ENCODE results near the gene TRMT1.

Gene TRMT1

DNA sequence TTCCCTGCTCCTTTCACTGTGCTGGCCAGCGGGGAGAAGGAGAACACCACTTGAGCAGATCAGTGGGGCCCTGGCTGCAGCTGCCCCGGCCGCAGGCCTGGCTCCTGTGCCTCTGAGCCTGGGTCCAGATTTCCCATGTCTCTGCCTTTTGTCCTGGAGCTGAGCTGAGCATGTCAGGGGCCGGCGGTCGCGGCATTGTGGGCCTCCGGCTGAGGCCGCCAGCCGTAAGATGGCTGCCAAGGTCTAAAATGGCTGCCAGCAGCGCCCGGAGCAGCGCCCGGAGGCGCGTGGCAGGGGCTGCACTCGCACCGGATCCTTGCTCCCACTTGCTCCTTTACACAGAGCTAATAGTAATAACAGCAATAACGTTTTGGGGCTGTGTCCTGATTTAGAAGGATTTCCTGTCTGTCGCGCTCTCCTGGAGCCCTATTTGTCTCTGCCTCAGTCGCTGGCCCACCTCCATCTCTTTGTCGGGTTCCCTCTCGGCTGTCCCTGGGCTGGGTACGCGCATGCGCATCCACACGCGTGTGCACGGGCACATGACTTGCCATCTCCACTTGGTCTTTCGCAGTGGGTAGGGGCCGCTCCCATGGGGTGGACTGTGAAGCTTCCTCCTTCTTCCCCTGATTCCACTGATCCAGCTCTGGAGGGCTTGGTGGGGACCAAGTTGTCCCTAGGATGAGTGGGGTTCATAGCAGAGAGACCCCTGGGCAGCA, 46.0 kb downstream of the TRMT1 start:
- no peak for DNase-seq (ENCODE audit: low spot score)

GRCh38 chr19:13069415-13070359, 46.9 kb downstream of the TRMT1 start:
- no peak for DNase-seq (ENCODE audit: low spot score)

GRCh38 chr19:13068085-13068846, 48.3 kb downstream of the TRMT1 start:
- no peak for DNase-seq (ENCODE audit: low spot score)

- DNase-seq (ENCODE audit: low spot score) = no peak
Observed at GRCh38 chr19:13066933-13067807, 49.4 kb downstream of the TRMT1 start.

- no peak for DNase-seq (ENCODE audit: low spot score)
Observed at GRCh38 chr19:13066226-13066625, 50.3 kb downstream of the TRMT1 start.

- DNase-seq (ENCODE audit: low spot score) = no peak
Observed at GRCh38 chr19:13064092-13064489, 52.4 kb downstream of the TRMT1 start.

DNA sequence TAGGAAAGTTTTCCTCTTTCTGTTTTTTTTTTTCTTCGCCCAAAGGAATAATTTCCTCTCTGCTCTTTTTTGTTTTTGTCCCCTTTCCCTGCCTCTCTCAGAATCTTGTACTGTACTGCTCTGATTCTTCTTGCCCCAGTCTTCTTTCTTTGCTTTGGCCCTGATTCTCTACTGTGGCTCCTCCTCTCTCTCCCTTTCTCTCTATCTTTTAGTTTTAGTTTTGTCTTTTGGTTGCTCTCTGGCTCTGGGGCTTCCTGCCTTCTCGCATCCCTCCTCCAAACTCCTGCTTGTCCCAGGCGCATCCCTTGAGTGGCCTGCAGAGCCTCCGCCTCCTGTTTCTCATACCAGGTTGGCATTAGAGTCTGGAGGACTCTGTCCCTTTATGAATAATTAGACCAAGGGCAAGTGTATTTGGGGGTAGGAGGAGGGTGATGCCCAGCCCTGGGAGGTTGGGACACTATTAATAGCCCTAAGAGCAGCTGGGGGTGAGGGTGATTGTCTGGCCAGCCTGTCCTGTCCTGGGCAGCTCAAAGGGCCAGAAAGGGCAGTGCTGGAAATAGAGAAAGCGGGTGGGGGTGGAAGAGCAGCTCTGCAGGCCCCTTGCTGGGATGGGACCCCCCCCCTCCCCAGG, 53.0 kb downstream of the TRMT1 start:
- no peak for DNase-seq (ENCODE audit: low spot score)

- no peak for DNase-seq (ENCODE audit: low spot score)
Observed at GRCh38 chr19:13062317-13062716, 54.2 kb downstream of the TRMT1 start.

DNA sequence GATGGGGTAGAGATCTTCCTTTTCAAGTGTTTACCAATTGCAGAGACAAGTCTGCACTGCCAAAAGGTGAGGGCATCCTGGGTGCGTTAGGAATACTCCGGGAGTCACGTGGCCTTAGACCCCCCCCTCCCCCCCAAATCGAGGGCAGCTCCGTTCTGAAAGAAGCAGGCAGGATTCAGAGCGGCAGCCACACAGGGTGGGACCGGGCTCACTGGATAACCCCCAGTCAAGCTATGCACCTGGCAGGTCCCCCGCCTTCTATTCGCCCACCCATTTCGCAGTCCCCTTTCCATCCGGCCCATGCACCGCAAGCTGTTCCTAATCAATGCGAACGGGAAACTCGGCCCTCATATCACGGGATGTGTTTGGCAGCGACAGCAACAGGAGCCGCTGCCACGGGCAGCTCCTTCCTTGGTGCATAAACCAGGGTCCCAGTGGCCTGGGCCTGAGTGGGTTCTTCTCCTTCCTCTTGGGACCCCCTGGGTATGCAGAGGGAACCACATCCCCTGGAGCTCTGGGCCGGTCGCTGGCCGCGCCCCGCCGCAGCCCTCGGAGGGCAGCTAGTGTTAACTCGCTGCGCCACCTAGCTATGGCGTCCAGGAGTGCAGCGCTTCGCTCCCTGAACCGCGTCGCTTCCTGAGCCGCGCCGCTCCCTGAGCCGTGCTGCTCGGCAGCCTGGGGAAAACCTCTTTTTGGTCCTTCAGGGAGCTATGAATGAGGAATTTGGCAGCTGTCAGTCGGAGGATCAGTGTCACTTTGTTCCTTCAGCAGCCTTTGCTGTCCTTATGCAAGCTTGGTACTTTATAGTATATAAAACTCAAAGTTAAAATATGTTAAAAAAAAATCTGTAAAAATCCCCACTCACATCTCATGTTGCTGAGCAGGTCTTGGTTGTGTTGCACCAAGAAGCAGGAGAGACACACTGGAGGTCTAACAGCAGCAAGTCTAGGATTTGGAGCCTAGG, 55.3 kb downstream of the TRMT1 start:
- DNase-seq (ENCODE audit: low spot score) = peak; percentile 67

DNA sequence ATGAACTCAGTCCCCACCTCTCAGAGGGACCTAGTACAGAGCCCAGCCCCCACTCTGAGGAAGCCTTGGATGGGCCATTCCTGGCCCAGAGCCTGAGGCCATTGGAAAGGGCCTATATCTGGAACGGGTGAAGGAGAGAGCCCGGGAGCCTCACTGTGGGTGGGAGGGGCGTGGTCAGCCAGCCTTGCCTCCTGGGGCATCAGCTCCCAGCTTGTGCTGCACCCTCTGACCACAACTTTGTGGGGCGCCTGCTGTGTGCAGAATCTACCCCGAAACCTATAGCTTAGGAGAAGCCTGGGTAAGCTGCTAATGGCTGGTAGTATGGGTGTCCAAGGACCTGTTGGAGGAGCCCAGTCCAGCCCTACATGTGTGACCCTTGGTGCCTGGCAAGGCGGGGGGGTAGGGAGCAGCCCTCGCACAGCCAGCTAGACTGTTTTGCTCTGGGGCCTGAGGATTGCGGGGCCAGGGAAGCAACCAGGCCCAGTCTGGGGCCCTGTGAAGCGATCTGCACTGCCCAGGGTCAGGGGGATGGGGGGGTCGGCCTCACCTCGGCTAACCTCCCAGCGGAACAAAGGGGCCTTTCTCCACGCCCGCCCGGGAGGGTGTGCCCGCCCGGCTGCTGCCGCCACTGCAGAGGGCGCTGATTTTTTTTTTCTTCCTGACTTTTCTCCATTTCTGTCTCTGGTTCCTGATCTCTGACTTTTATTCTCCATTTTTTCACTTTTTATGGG, 56.1 kb downstream of the TRMT1 start:
- DNase-seq (ENCODE audit: low spot score) = no peak

DNA sequence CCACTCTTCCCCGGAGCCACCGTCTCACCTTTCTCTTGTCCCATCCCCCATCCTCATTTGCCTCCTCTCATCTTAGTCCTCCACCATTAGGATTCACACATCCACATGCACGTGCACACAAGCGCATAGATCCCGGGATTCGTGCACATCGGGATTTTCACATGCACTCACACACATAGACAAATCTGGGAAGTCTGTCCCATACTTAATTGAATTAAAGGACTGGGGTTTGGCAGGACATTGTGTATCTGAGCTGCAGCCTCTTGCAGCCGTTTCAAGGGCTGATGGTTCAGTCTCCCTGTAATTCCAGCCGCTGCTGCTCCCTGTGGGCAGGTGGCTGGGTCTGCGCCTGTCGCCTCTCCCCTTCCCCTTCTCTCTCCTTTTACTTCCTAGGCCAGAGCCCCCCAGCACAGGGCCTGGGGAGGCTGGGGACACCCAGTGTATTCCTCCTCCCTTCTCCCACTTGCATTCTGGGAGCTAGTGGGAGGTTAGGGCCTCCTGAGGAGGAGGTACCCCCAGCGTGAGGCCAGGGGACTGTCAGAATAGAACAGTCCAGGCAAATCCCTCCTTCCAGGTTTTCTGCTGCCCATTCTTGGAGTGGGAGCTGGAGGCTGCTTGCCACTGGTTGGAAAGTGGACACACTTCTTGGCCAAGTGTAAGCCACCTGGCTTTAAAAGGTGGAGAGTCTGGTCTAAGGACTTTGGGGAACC, 57.4 kb downstream of the TRMT1 start:
- no peak for DNase-seq (ENCODE audit: low spot score)

- DNase-seq (ENCODE audit: low spot score) = no peak
Observed at GRCh38 chr19:13057744-13058143, 58.8 kb downstream of the TRMT1 start.

DNA sequence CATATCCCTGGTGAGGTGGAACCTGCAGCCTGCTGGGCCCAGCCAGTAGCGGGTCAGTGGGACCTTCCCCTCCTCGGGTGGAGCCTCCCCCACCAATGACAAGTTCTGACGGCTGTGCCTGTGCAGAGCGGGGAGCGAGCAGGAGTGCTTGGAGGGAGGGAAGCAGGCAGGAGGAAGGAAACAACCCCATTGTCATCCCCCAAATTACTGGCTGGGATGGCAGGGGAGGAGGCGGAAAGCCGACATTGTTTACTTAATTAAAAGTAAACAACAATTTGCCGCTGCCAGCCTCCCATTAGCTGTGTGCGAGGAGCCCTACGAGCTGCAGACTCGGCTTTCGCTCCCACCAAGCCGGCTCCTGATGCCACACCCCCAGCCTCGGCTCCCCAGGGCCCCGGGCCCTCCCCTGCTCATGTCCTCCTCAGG, 59.4 kb downstream of the TRMT1 start:
- no peak for DNase-seq (ENCODE audit: low spot score)

DNA sequence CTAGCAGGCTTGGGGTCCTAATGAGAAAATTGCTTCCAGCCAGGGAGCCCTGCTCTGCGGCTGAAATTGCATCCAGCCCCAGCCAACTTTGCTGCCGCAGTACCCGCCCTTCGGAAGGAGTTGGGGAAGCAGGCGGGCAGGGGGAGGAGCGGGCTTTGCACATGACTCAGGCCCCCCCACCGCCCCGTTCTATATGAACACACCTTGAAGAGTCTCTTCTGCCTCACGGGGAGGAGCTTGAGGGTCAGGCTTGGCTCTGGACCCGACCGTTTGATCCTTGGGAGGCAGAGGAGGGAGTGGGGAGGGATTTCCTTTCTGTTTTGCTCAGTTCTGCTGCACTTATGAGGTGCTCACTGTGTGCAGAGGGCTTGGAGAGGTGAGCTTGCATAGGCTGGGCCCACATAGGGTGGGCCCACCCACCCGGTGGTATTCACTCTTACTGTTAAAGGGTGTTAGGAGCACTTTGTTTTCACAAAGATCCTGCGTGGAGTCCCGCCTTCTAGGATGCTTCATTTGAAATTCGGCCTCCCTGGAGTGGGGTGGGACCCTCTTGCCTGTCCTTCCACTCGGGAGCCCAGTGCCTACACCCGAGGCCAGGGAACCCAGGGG, 60.4 kb downstream of the TRMT1 start:
- DNase-seq (ENCODE audit: low spot score) = no peak

GRCh38 chr19:13055213-13056051, 61.1 kb downstream of the TRMT1 start:
- no peak for DNase-seq (ENCODE audit: low spot score)

Measured in CD4-positive, alpha-beta T cell treated with Interleukin-6 at 100 ng/mL for 8 hours (primary cell).